DMS53 (cell line): ENCODE results near the gene TENM4.

Source experiments
- DNase-seq: peaks from one replicate; lab custom pipeline; 2025; lab: John Stamatoyannopoulos, UW

The TENM4 gene

GRCh38 chr11:79419120-79419519, 21.7 kb downstream of the TENM4 start:
- peak; percentile 99 for DNase-seq

- peak; percentile 55 for DNase-seq
Measured at GRCh38 chr11:79418241-79418640, 22.6 kb downstream of the TENM4 start.

GRCh38 chr11:79417069-79417920, 23.5 kb downstream of the TENM4 start:
- peak; percentile 95 for DNase-seq

- DNase-seq, result no peak
Measured at GRCh38 chr11:79415912-79416311, 24.9 kb downstream of the TENM4 start.

GRCh38 chr11:79415411-79415810, 25.4 kb downstream of the TENM4 start:
- no peak for DNase-seq

GRCh38 chr11:79414644-79415317, 26.0 kb downstream of the TENM4 start:
- DNase-seq, result no peak

GRCh38 chr11:79414041-79414440, 26.8 kb downstream of the TENM4 start:
- no peak for DNase-seq

GRCh38 chr11:79413268-79413667, 27.6 kb downstream of the TENM4 start:
- DNase-seq, result peak; percentile 83

- DNase-seq, result peak; percentile 92
Measured at GRCh38 chr11:79412761-79413160, 28.1 kb downstream of the TENM4 start.

GRCh38 chr11:79409330-79409729, 31.5 kb downstream of the TENM4 start:
- no peak for DNase-seq

GRCh38 chr11:79406376-79406775, 34.5 kb downstream of the TENM4 start:
- DNase-seq, result no peak

GRCh38 chr11:79404806-79405205, 36.0 kb downstream of the TENM4 start:
- no peak for DNase-seq

- DNase-seq, result no peak
Measured at GRCh38 chr11:79404325-79404724, 36.5 kb downstream of the TENM4 start.

- no peak for DNase-seq
Measured at GRCh38 chr11:79403839-79404238, 37.0 kb downstream of the TENM4 start.

- no peak for DNase-seq
Measured at GRCh38 chr11:79402912-79403311, 37.9 kb downstream of the TENM4 start.

- DNase-seq, result peak; percentile 93
Measured at GRCh38 chr11:79400717-79401330, 40.0 kb downstream of the TENM4 start.

- no peak for DNase-seq
Measured at GRCh38 chr11:79400206-79400605, 40.6 kb downstream of the TENM4 start.

- no peak for DNase-seq
Measured at GRCh38 chr11:79397252-79397651, 43.6 kb downstream of the TENM4 start.

- DNase-seq, result no peak
Measured at GRCh38 chr11:79396674-79397073, 44.2 kb downstream of the TENM4 start.

GRCh38 chr11:79396001-79396400, 44.8 kb downstream of the TENM4 start:
- no peak for DNase-seq

- DNase-seq, result peak; percentile 98
Measured at GRCh38 chr11:79393362-79394043, 47.3 kb downstream of the TENM4 start.

- no peak for DNase-seq
Measured at GRCh38 chr11:79392161-79392560, 48.7 kb downstream of the TENM4 start.
